ENCODE measurements around the gene ANKRD42.

DNA sequence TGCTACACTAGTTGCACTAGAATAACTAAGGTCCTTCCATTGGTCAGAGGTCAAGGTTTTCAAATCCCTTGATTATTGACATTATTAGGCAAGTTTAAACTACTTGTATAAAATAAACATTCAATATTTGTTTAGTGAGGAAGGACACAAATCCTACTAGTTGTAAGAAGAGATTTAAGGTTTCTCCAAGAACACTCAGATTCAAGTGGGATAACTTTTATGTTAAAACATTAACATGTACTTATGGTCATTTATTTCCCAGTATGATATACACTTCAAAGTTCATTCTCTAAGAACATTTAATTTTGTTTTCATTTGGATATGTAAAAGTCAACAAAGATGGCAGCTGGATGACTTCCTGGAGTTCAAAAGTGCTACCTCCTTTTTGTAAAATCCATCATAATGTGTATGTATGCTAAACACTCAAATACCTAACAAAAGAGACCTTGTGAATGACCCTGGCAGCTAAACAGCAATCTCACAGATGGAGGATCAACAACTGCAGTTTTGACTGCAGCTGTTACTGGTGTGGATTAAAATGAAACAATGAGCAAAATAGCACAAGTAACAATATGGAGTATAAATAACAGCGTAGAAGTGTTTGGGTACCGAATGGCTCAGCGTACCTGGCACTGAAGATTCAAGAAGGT is 91.1 kb downstream of the ANKRD42 start:
- no peak for TF ChIP-seq CREB1 (CRISPR knock-in tag; IDR thresholded peaks at IDR 0.05)
- TF ChIP-seq, protein P1, sequence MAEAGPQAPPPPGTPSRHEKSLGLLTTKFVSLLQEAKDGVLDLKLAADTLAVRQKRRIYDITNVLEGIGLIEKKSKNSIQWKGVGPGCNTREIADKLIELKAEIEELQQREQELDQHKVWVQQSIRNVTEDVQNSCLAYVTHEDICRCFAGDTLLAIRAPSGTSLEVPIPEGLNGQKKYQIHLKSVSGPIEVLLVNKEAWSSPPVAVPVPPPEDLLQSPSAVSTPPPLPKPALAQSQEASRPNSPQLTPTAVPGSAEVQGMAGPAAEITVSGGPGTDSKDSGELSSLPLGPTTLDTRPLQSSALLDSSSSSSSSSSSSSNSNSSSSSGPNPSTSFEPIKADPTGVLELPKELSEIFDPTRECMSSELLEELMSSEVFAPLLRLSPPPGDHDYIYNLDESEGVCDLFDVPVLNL (CRISPR knock-in tag; IDR thresholded peaks at IDR 0.05; ENCODE audit: borderline replicate concordance, low read depth): no peak
- TF ChIP-seq CTCF (IDR thresholded peaks at IDR 0.05): no peak
- no peak for TF ChIP-seq CBFB (CRISPR knock-in tag; IDR thresholded peaks at IDR 0.05; ENCODE audit: low read depth)
- TF ChIP-seq ZNF281 (CRISPR knock-in tag; IDR thresholded peaks at IDR 0.05): no peak

Measured in WTC11 (cell line).